Measurements from ENCODE around the gene DCTD.

DCTD gene

GRCh38 chr4:182866746-182867145 is 50.4 kb downstream of the DCTD start:
- DNase-seq = no peak

- no peak for DNase-seq
These were observed 53.7 kb downstream of the DCTD start for GRCh38 chr4:182863501-182863900.

- no peak for DNase-seq
These were observed 54.3 kb downstream of the DCTD start for GRCh38 chr4:182862921-182863320.

- no peak for DNase-seq
These were observed 54.9 kb downstream of the DCTD start for GRCh38 chr4:182862141-182862875.

DNA sequence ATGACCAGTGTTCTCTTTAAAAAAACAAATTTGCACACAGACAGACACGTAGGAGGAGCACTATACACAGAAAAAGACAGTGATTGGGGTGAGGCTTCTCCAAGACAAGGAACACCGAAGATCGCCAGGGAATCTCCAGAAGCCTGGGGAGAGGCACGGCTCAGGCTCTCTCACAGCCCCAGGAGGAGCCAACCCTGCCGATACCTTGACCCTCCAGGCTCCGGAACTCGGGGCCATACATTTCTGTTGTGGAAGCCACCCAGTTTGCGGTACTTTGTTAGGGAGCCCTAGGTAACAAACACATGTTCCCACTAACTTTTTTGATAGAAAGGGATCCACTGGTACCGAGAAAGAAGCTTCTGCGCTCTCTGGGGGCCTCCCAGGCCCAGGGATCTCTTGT is 55.8 kb downstream of the DCTD start:
- DNase-seq = no peak

DNA sequence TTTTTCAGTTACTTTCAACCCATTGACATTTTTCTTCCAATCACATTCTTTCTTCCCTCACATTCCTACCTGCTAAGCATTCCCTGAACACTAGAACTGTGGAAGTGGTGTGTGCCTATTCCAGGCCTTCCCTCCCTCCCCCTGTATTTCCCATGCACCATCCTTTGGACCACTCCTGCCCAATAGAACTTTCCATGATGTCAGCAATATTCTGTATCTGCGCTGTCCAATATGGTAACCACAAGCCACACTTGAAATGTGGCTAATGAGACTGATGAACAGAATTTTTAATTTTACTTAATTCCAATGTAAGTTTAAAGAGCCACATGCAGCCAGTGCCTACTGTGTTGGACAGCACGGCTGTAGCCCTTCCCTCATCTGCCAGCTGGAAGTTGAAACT is 57.5 kb downstream of the DCTD start:
- DNase-seq = no peak

GRCh38 chr4:182858711-182859110 is 58.5 kb downstream of the DCTD start:
- DNase-seq = no peak

GRCh38 chr4:182856862-182857261 is 60.3 kb downstream of the DCTD start:
- DNase-seq = no peak

GRCh38 chr4:182855877-182856276 is 61.3 kb downstream of the DCTD start:
- DNase-seq = no peak

- DNase-seq = no peak
These were observed 61.9 kb downstream of the DCTD start for GRCh38 chr4:182855312-182855711.

- DNase-seq = no peak
These were observed 62.7 kb downstream of the DCTD start for GRCh38 chr4:182854466-182854865.

- DNase-seq = no peak
These were observed 63.4 kb downstream of the DCTD start for GRCh38 chr4:182853731-182854330.

- DNase-seq = no peak
These were observed 68.5 kb downstream of the DCTD start for GRCh38 chr4:182848685-182849084.

DNA sequence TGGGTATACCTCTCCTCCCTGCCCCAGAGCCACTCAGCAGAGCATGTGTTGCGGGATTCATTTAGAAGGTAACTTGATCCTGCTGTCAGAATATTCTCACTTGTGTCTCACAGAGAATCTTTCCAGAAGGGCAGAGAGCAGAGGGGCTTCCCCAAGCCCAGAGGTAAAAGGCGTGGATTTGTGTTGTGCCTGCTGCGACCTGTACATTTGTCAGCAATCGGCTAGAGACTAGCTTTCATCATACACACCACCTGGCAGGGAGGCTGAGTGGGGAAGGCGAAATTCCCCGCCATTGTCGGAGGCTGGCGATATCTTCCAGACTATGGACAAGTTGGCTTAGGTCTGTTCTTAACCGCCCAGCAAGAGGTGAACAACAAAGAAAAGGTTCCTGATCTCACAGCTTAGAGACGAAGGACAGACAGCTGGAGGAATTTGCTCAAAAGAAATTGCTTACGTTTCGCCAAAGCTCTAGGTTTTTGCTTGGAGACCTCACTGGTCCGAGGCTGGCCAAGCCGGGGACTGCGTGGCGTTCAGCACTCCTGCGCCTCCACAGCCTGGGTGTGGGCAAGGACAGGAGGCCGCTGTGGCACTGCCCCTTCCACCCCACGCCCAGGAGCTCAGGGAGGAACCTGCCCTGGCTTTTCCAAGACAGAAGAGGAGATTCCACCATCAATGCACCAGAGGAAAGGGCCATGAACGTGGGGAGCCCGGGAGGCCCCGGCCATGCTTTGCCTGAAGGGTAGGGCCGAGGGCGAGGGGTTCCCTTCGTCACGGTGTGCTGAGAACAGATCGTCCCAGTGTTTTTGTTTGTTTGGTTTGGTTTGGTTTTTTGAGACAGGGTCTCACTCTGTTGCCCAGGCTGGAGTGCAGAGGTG is 69.4 kb downstream of the DCTD start:
- DNase-seq = peak; percentile 1

GRCh38 chr4:182846036-182846435 is 71.2 kb downstream of the DCTD start:
- DNase-seq = no peak

GRCh38 chr4:182845618-182846017 is 71.6 kb downstream of the DCTD start:
- no peak for DNase-seq

DNA sequence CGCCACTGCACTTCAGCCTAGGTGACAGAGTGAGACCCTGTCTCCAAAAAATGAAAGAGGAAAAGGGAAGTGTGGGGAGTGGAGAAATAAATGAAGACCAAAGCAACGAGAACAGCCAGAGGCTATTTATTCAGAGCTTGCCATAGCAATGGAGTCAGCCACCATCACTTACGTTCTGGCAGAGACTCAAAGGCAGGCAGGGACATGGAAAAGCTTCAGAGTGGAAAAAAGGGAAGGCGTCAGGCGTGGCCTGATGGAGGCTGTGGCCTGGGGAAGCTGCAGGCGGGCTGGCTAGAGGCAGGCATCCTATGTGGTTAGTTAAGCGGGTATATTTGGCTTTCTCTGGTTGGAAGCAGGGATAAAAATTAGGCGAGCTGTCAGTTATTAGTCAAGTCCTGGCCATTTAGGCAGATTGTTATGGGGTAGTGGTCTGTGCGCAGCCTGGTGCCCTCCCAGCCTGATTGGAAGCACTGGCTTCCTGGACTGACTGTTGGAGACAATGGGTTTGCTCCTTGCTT is 73.3 kb downstream of the DCTD start:
- no peak for DNase-seq

DNA sequence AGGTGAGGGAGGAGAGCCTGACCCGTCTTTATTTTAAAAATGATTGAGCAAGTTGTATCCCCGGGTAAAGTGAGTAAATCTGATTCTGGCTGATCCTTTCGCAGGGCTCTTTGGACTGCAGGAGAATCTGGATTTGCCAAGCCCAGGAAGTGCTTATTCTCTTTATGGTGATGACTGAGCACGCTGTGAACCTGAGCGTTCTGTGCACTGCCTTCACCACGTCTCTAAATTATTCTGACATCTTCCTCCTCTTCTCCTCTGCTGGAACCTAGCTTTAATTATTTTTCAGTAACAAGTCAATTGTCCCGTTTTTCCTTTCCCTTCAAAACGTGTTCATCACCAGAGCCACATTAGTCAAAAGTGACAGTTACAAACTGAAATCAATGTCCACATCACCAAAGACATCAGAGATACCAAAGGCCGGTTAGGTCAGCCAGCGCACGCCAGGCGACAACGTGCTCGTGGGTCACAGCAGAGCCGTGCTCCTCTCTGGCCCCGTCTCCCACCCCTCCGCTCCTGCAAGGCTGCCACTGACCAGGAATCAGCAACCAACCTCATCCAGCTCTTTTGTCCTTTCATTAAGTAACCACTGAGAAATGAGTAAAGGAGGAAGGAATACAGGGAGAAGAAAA is 74.3 kb downstream of the DCTD start:
- no peak for DNase-seq

- no peak for DNase-seq
These were observed 75.0 kb downstream of the DCTD start for GRCh38 chr4:182842104-182842600.

DNA sequence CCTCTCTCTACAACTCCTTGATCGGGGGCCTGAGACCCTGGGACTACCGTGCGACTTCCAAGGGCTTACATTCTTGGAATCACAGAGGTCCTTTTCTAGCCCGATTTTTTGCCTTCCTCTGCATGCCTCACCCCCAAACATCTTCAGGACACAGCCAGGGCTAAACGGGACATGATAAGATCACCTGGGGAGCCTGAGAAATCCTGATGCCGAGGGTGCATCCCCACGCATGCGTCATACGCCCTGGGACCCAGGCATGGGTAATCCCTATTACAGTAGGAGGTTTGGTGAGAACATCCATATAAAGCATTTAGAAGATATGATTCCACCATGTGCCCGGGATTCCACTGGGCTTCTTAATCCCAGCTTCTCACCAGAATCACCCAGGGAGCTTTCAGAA is 77.1 kb downstream of the DCTD start:
- DNase-seq = no peak

All from NCI-H2171 (cell line).